ENCODE results near the gene DROSHA. TPM values are rescaled to one million over a fixed set of nuclear protein-coding genes. Genes with fewer than 3 reads are reported as not detected.

DROSHA gene
- polyA plus RNA-seq, 3 donors: 77.5 to 95.0 (median 85.5) TPM

GRCh38 chr5:31476738-31477141 is 55.2 kb downstream of the DROSHA start:
- peak; percentile 79 for DNase-seq

- DNase-seq: no peak
Measured at GRCh38 chr5:31471916-31472315, 60.0 kb downstream of the DROSHA start.

GRCh38 chr5:31471040-31471439 is 60.9 kb downstream of the DROSHA start:
- no peak for DNase-seq

- DNase-seq: no peak
Measured at GRCh38 chr5:31470608-31471007, 61.3 kb downstream of the DROSHA start.

GRCh38 chr5:31469886-31470285 is 62.0 kb downstream of the DROSHA start:
- DNase-seq: no peak

GRCh38 chr5:31469466-31469865 is 62.4 kb downstream of the DROSHA start:
- DNase-seq: no peak

GRCh38 chr5:31465291-31465690 is 66.6 kb downstream of the DROSHA start:
- DNase-seq: no peak

GRCh38 chr5:31464081-31464480 is 67.8 kb downstream of the DROSHA start:
- DNase-seq: no peak

- DNase-seq: no peak
Measured at GRCh38 chr5:31463351-31463750, 68.5 kb downstream of the DROSHA start.

- no peak for DNase-seq
Measured at GRCh38 chr5:31459594-31459993, 72.3 kb downstream of the DROSHA start.

GRCh38 chr5:31455172-31455571 is 76.7 kb downstream of the DROSHA start:
- no peak for DNase-seq

GRCh38 chr5:31453522-31453921 is 78.4 kb downstream of the DROSHA start:
- no peak for DNase-seq

GRCh38 chr5:31452314-31452713 is 79.6 kb downstream of the DROSHA start:
- DNase-seq: no peak

GRCh38 chr5:31449962-31450361 is 81.9 kb downstream of the DROSHA start:
- no peak for DNase-seq

- no peak for DNase-seq
Measured at GRCh38 chr5:31449174-31449573, 82.7 kb downstream of the DROSHA start.

- DNase-seq: no peak
Measured at GRCh38 chr5:31445041-31445600, 86.8 kb downstream of the DROSHA start.

- no peak for DNase-seq
Measured at GRCh38 chr5:31443572-31443971, 88.3 kb downstream of the DROSHA start.

- no peak for DNase-seq
Measured at GRCh38 chr5:31442058-31442745, 89.7 kb downstream of the DROSHA start.

- no peak for DNase-seq
Measured at GRCh38 chr5:31436851-31437250, 95.0 kb downstream of the DROSHA start.

- DNase-seq: no peak
Measured at GRCh38 chr5:31435730-31436129, 96.2 kb downstream of the DROSHA start.

- DNase-seq: no peak
Measured at GRCh38 chr5:31434898-31435297, 97.0 kb downstream of the DROSHA start.

- no peak for DNase-seq
Measured at GRCh38 chr5:31433229-31433628, 98.7 kb downstream of the DROSHA start.

- no peak for DNase-seq
Measured at GRCh38 chr5:31427724-31428309, 104.1 kb downstream of the DROSHA start.
